HepG2 (cell line): ENCODE measurements around the gene JAKMIP2. TPM values are rescaled to one million over a fixed set of nuclear protein-coding genes. Genes with fewer than 3 reads are reported as not detected.

Source experiments
- AGO1 ChIP-seq: fragments of 200-400 bp; formaldehyde crosslinking; IDR thresholded peaks from 2 replicates; pipeline ENCODE4 v1.6.1; 2017; ENCODE audit warnings: mild to moderate bottlenecking, low read depth, low read length, moderate library complexity; ENCODE audit not compliant: poor library complexity, severe bottlenecking
- EP300 ChIP-seq, 3 experiments: sonication (generic) in 1 of 3; formaldehyde crosslinking in 1 of 3; IDR thresholded peaks; 2 replicates each; pipeline versions ENCODE4 v1.5.1 to v1.6.1; 2011 to 2020; ENCODE audit warnings: low read depth in 2 of 3, low read length in 2 of 3, borderline replicate concordance in 1 of 3, improper control_type of control experiment in 1 of 3, mild to moderate bottlenecking in 1 of 3, missing genetic modification reagents in 1 of 3, moderate library complexity in 1 of 3
- PRDM15 ChIP-seq: sonication (generic); formaldehyde crosslinking; IDR thresholded peaks from 2 replicates; pipeline ENCODE4 v1.4.0; 2020; ENCODE audit warnings: missing genetic modification reagents
- TFDP1 ChIP-seq: IDR thresholded peaks from 2 replicates; pipeline ENCODE4 v1.6.1; 2016; ENCODE audit warnings: missing compliant biosample characterization, missing genetic modification reagents, borderline replicate concordance
- ZBTB40 ChIP-seq, 2 experiments: fragments of 450-650 bp in 1 of 2; sonication (generic) in 1 of 2; formaldehyde crosslinking in 1 of 2; IDR thresholded peaks; 2 replicates each; pipeline versions ENCODE4 v1.6.1 to v1.8.0; 2016 to 2022; ENCODE audit warnings: antibody characterized with exemption in 1 of 2, mild to moderate bottlenecking in 1 of 2, missing genetic modification reagents in 1 of 2
- ZNF331 ChIP-seq: sonication (generic); formaldehyde crosslinking; IDR thresholded peaks from 2 replicates; pipeline ENCODE4 v1.4.0; 2020; ENCODE audit warnings: missing genetic modification reagents
- polyA plus RNA-seq, 8 experiments: library from polyadenylated mRNA; depleted of rRNA in 3 of 8; stranded (reverse) in 7 of 8; unstranded in 1 of 8; fragments of >200 nt; fragmentation: Illumina TruSeq in 4 of 8; extraction: Trizol in 4 of 8; gene quantifications; 2 replicates each; pipeline versions ENCODE4 v1.2.1 to v1.2.3, GENCODE V29; 2011 to 2016; ENCODE audit warnings: low read depth in 4 of 8, missing spikeins in 1 of 8, mixed read lengths in 1 of 8; ENCODE audit not compliant: insufficient read depth in 1 of 8
- total RNA-seq, 5 experiments: library from RNA; depleted of rRNA; stranded (reverse); fragments of >200 nt; fragmentation: Illumina TruSeq; extraction: Trizol; gene quantifications; 2 replicates each; pipeline ENCODE4 v1.2.3, GENCODE V29; 2016; ENCODE audit warnings: low read depth in 1 of 5

The JAKMIP2 gene
- total and polyA plus RNA-seq, 2 of the 13 experiments (the other 11 are each of a cell fraction or from before 2014, with no cell fraction given), result 0.04 to 2.1 TPM

- TF ChIP-seq ZBTB40 (IDR thresholded peaks at IDR 0.05) (no peak), ZBTB40 (CRISPR knock-in tag; IDR thresholded peaks at IDR 0.05) (no peak), AGO1 (no peak), EP300 (IDR thresholded peaks at IDR 0.05; ENCODE audit: low read depth in 2 of 2, low read length in 2 of 2) (no peak), EP300 (CRISPR knock-in tag; IDR thresholded peaks at IDR 0.05; ENCODE audit: borderline replicate concordance) (no peak), TFDP1 (no peak), PRDM15 (no peak), ZNF331 (CRISPR knock-in tag) (no peak)
Measured at GRCh38 chr5:147691130-147691529, 91.4 kb downstream of the JAKMIP2 start (continued).
